ENCODE results near the gene PPP2R5B.
"Not testable (repeated sequence)": the region's sequence is repeated elsewhere in the genome, so short reads cannot be mapped to it uniquely, and the experiment has no call there.

Gene PPP2R5B

DNA sequence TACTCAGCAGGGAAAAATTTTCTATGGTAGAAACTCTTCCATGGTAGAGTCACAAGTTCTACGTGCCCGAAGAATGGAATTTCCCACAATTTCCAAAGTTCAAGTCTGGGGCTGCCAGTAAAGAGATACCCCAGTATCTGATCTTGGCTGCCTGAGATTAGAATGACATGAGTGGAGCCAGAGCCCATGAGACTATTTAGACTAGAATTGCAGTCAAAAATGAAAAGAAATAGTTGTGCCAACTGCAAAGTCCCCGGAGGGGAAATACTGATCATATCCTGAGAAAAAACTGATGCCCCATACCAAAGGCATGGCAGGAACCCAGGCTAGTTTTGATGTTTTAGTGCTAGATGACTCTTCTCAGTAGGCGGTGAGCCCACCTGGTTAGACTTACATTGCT, 36.2 kb downstream of the PPP2R5B start:
- Mint-ChIP-seq H3K9me3 (no peaks in the 10 kb centered on the region), H3K27me3 (peaks cover 21% of the 10 kb centered on the region), H3K4me1 (no peaks in the 10 kb centered on the region), H3K27ac (ENCODE audit: low read depth) (no peak overlapping the region), H3K4me3 (no peak overlapping the region), H3K36me3 (ENCODE audit: insufficient read depth) (no peaks in the 10 kb centered on the region)
- ATAC-seq (replicated peaks; ENCODE audit: extremely low read depth, poor library complexity, severe bottlenecking) (no peak), DNase-seq (ENCODE audit: low spot score in 2 of 2) (no peak)

DNA sequence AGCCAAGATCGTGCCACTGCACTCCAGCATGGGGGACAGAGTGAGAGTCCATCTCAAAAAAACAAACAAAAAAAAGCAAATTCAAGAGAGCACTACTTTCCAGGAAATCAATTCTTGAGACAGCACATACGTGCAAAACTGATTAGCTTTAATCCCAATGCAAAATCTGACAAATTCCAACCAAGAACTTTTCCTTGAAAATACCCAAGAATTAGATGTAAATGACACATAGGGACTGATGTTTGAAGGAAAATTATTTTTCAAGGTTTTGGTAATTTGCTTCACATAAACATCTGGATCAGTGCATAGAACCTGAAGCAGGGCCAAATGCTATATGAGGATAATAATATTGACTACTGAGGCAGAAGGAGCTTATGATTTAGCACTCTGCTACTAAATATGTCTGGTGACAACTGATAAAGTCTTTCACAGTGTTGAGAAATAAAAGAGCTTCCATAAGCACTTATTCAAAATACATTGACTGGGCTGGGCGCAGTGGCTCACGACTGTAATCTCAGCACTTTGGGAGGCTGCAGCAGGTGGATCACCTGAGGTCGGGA, 38.7 kb downstream of the PPP2R5B start:
- Mint-ChIP-seq H3K27me3 (peaks cover 12% of the 10 kb centered on the region), H3K36me3 (ENCODE audit: insufficient read depth) (no peaks in the 10 kb centered on the region), H3K4me1 (no peaks in the 10 kb centered on the region), H3K4me3 (no peak overlapping the region), H3K9me3 (no peaks in the 10 kb centered on the region), H3K27ac (ENCODE audit: low read depth) (no peak overlapping the region)
- DNase-seq (ENCODE audit: low spot score in 2 of 2) (no peak), ATAC-seq (replicated peaks; ENCODE audit: extremely low read depth, poor library complexity, severe bottlenecking) (no peak)

DNA sequence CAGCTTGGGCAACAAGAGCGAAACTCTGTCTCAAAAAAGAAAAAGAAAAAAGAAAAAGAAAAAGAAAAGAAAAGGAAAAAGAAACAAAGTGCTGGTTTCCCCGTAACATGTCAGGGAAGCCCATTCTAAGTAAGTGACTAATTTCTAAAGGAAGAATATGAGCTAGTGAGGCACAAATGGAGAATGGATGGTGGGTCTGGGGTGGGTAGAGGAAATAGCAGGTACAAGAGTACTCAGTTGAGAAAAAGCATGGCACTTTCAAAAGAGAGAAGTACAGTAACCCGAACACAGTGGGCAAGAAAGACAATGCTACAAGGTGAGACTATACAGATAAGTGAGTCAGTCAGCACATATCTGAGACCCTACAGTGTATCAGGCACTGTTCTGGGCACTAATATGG, 42.9 kb downstream of the PPP2R5B start:
- Mint-ChIP-seq H3K27me3 (peaks cover 4% of the 10 kb centered on the region), H3K4me3 (no peak overlapping the region), H3K4me1 (no peaks in the 10 kb centered on the region), H3K27ac (ENCODE audit: low read depth) (no peak overlapping the region), H3K9me3 (no peaks in the 10 kb centered on the region), H3K36me3 (ENCODE audit: insufficient read depth) (peaks cover 3% of the 10 kb centered on the region)
- ATAC-seq (replicated peaks; ENCODE audit: extremely low read depth, poor library complexity, severe bottlenecking) (no peak), DNase-seq (ENCODE audit: low spot score in 2 of 2) (no peak)

DNA sequence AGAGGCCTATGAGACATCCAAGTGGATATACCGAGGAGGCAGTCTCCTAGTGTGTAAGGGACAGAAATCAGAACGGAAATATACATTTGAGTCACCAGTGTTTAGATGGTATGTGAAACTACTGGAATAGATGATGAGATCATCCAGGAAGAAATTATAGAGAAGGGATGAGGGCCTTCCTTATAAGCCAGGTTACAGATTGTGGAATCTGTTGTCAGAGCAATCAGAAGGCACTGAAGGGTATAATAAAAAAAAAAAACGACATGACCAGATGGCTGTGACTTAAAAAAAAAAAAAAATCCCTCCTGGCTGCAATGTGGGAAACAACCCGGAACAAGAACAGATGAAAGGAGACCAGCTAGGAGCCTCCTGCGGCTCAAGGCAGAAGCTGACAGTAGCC, 44.7 kb downstream of the PPP2R5B start:
- H3K36me3 Mint-ChIP-seq (ENCODE audit: insufficient read depth): peaks cover 3% of the 10 kb centered on the region
- no peaks in the 10 kb centered on the region for H3K4me1 Mint-ChIP-seq
- no peak overlapping the region for H3K27ac Mint-ChIP-seq (ENCODE audit: low read depth)
- H3K4me3 Mint-ChIP-seq: no peak overlapping the region
- no peaks in the 10 kb centered on the region for H3K9me3 Mint-ChIP-seq
- H3K27me3 Mint-ChIP-seq: no peaks in the 10 kb centered on the region
- no peak for ATAC-seq (replicated peaks; ENCODE audit: extremely low read depth, poor library complexity, severe bottlenecking)
- no peak for DNase-seq (ENCODE audit: low spot score in 2 of 2)

DNA sequence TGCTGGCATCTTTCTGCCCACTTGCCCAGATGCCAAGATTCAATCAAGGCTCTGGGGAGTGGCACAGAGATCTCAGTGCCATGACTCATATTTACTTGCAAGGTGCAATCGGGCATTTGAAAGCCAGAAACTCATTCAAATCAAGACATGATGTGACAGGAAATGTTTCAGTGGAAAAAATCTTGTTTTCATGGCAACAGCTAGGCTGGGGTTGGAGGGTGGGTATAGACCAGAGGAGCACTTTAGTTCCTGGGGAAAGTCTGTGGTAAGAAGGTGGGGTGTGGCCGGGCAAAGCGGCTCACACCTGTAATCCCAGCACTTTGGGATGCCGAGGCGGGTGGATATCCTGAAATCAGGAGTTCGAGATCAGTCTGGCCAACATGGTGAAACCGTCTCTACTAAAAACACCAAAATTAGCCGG, 46.3 kb downstream of the PPP2R5B start:
- H3K4me1 Mint-ChIP-seq: no peaks in the 10 kb centered on the region
- no peaks in the 10 kb centered on the region for H3K9me3 Mint-ChIP-seq
- H3K27ac Mint-ChIP-seq (ENCODE audit: low read depth): no peak overlapping the region
- peaks cover 3% of the 10 kb centered on the region for H3K36me3 Mint-ChIP-seq (ENCODE audit: insufficient read depth)
- no peaks in the 10 kb centered on the region for H3K27me3 Mint-ChIP-seq
- no peak for DNase-seq (ENCODE audit: low spot score in 2 of 2)
- H3K4me3 Mint-ChIP-seq: peak overlapping the region; percentile 20
- no peak for ATAC-seq (replicated peaks; ENCODE audit: extremely low read depth, poor library complexity, severe bottlenecking)

DNA sequence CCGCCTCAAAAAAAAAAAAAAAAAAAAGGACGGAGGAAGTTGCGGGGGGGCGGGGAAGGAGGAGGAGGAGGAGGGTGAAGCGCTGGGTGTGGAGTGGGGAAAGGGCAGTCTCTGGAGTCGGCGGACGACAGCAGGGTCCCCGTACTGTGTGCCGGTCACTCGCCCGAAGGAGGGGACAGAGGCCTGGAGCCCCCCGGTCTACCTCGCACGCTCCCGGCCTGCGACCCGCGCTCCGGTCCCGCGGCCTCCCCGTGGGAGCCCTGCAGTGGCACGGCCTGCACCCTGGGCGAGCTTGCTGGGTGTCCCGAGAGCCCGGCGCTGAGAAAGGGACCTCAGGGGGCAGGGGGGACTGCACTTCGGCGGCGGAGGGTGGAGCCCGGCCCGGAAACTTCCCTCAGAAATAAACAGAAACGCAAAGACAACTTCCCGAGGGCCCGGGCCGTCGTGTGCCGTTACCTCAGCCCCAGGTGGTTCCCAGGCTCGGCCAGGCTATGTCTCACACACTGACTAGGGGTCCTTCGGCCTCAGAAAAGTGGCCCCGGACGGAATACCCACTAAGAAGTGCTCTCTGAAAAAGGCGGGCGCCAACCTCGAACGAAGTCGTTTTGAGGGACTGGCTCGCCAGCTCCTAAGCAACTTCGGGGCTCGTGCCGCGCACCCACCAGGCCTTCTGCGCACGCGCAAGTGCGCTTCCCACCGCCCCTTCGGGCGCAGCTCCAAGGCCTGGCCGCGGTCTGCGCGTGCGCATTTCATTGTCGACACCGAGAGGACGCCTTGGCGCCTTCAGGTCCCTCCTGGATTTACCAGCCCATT, 47.1 kb downstream of the PPP2R5B start, which contains the start of gene MAJIN:
Gene MAJIN, minus strand, starts transcription at position 688 of the 813 bp plus-strand sequence. CDS start 12,703 bp downstream, outside the sequence.
- H3K4me1 Mint-ChIP-seq: no peaks in the 10 kb centered on the region
- H3K36me3 Mint-ChIP-seq (ENCODE audit: insufficient read depth): peaks cover 3% of the 10 kb centered on the region
- H3K27ac Mint-ChIP-seq (ENCODE audit: low read depth): no peak within 1 kb of the TSS
- ATAC-seq (replicated peaks; ENCODE audit: extremely low read depth, poor library complexity, severe bottlenecking): peak; percentile 19
- peak; percentile 52 to 64 for DNase-seq (ENCODE audit: low spot score in 2 of 2)
- peak within 1 kb of the TSS; percentile 42 for H3K4me3 Mint-ChIP-seq
- no peaks in the 10 kb centered on the region for H3K9me3 Mint-ChIP-seq
- no peaks in the 10 kb centered on the region for H3K27me3 Mint-ChIP-seq

DNA sequence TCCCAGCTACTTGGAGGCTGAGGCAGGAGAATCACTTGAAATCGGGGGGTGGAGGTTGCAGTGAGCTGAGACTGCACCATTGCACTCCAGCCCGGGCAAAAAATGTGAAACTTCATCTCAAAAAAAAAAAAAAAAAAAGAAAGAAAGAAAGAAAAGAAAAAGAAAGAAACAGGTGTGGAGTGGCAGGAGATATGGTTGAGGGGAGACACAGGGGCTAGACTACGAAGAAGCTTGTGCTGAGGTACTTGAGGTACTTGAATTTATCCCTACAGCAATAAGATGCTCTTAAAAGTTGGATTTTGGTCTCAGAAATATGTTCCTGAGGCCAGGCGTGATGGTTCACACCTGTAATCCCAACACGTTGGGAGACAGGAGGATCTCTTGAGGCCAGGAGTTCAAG, 49.6 kb downstream of the PPP2R5B start:
- Mint-ChIP-seq H3K4me1 (no peaks in the 10 kb centered on the region), H3K9me3 (no peaks in the 10 kb centered on the region), H3K4me3 (no peak overlapping the region), H3K27me3 (no peaks in the 10 kb centered on the region), H3K36me3 (ENCODE audit: insufficient read depth) (peaks cover 4% of the 10 kb centered on the region), H3K27ac (ENCODE audit: low read depth) (no peak overlapping the region)
- ATAC-seq (replicated peaks; ENCODE audit: extremely low read depth, poor library complexity, severe bottlenecking): no peak
- no peak for DNase-seq (ENCODE audit: low spot score in 2 of 2)

DNA sequence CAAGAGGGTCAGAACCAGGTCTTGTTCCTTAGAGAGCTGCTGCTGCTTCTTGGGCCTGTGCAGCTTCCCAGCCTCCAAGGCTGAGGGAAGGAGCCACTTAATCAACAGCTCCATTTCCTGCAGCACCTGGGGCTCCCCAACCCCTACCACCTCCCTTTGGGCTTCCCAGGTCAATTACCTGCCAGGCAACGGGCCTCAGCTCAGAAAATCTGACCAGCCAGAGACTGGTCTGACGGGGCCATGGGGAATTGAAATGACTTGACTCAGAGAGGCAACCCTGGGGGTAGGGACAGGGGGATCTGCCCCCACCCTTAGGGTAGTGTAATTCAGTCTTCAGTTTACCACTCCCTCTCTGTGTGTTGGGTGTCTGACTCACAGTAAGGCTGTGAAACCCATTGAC, 52.2 kb downstream of the PPP2R5B start:
- ATAC-seq (replicated peaks; ENCODE audit: extremely low read depth, poor library complexity, severe bottlenecking): no peak
- Mint-ChIP-seq H3K4me3 (no peak overlapping the region), H3K36me3 (ENCODE audit: insufficient read depth) (peaks cover 2% of the 10 kb centered on the region), H3K9me3 (no peaks in the 10 kb centered on the region), H3K27ac (ENCODE audit: low read depth) (no peak overlapping the region), H3K4me1 (no peaks in the 10 kb centered on the region), H3K27me3 (peaks cover 14% of the 10 kb centered on the region)
- no peak for DNase-seq (ENCODE audit: low spot score in 2 of 2)

DNA sequence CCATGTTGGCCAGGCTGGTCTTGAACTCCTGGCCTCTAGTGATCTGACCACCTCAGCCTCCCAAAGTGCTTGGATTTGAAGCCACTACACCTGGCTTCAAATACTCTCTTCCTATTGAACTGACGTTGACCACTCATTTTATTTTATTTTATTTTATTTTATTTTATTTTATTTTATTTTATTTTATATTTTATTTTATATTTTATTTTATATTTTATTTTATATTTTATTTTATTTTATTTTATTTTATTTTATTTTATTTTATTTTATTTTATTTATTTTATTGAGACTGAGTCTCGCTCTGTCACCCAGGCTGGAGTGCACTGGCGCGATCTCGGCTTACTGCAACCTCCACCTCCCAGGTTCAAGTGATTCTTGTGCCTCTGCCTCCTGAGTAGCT, 58.9 kb downstream of the PPP2R5B start:
- H3K27me3 Mint-ChIP-seq: peaks cover 42% of the 10 kb centered on the region
- H3K4me1 Mint-ChIP-seq; ATAC-seq (replicated peaks; ENCODE audit: extremely low read depth, poor library complexity, severe bottlenecking); H3K36me3 Mint-ChIP-seq (ENCODE audit: insufficient read depth); DNase-seq (ENCODE audit: low spot score in 2 of 2); H3K4me3 Mint-ChIP-seq; H3K9me3 Mint-ChIP-seq; H3K27ac Mint-ChIP-seq (ENCODE audit: low read depth): not testable (repeated sequence)

Data from central memory CD8-positive, alpha-beta T cell (primary cell).